ENCODE results near the gene CMYA5.

GRCh38 chr5:79745255-79745654 lies 55.6 kb downstream of the CMYA5 start:
- TF ChIP-seq POLR2A (IDR thresholded peaks at IDR 0.05) (no peak), CTCF (IDR thresholded peaks at IDR 0.05) (no peak)

Measured in thyroid gland (tissue), 4 donors.